HepG2 (cell line): Measurements from ENCODE around the gene ATG9A. TPM values are rescaled to one million over a fixed set of nuclear protein-coding genes. Genes with fewer than 3 reads are reported as not detected.

Experiments used
- ATAC-seq: fragments of 200-7000 bp; cut with Tn5 transposase; 3 replicates; pipeline ENCODE4 v1.9.1; 2020; ENCODE audit warnings: mild to moderate bottlenecking, moderate library complexity
- BruUV-seq: library from RNA; stranded (reverse); fragments of 400-500 nt; replicated peaks from 2 replicates; lab custom pipeline; 2021; lab: Mats Ljungman, UMichigan
- CTCF ChIA-PET: fragments of 300-600 bp; formaldehyde crosslinking; extraction: SDS; loops from one replicate; lab custom pipeline; 2021; ENCODE audit warnings: low total read pairs, inconsistent platforms, low intra/inter-chr PET ratio; lab: Yijun Ruan, JAX
- POLR2A ChIA-PET: fragments of 350-600 bp; sonication (Branson Sonifier 250); formaldehyde crosslinking; loops from one replicate; lab custom pipeline; 2020; ENCODE audit warnings: antibody characterized with exemption, inconsistent platforms; lab: Yijun Ruan, JAX
- DNase-seq: peaks from one replicate; pipeline ENCODE4 v3.0.0-alpha.2; 2015; ENCODE audit warnings: low spot score
- FAIRE-seq: peaks from 3 replicates; lab custom pipeline; 2011; peaks lifted over from hg19 to GRCh38; lab: Jason Lieb, UNC
- H2AFZ ChIP-seq: one replicate; pipeline ENCODE4 v1.6.1; 2011; ENCODE audit warnings: low read length, inconsistent platforms
- H3K27ac ChIP-seq: fragments of 300-600 bp; 3 replicates; pipeline ENCODE4 v1.8.0; 2011; ENCODE audit warnings: mixed run types, mild to moderate bottlenecking, mixed read lengths, low read length, inconsistent platforms; ENCODE audit not compliant: insufficient read depth; ENCODE audit errors: extremely low read length
- H3K27me3 ChIP-seq, 2 experiments: fragments of 200-600 bp in 1 of 2; 2 replicates in 1 of 2; 3 replicates in 1 of 2; pipeline versions ENCODE4 v1.6.0 to v1.8.0; 2011; ENCODE audit warnings: low read length in 2 of 2, mild to moderate bottlenecking in 2 of 2, moderate library complexity in 2 of 2, inconsistent platforms in 1 of 2; ENCODE audit not compliant: insufficient read depth in 2 of 2, control insufficient read depth in 1 of 2
- H3K36me3 ChIP-seq, 2 experiments: fragments of 200-600 bp in 1 of 2; replicated peaks in 1 of 2; 2 replicates in 1 of 2; 3 replicates in 1 of 2; pipeline versions ENCODE4 v1.5.1 to v1.8.0; 2011; ENCODE audit warnings: low read length in 2 of 2, inconsistent platforms in 1 of 2; ENCODE audit not compliant: insufficient read depth in 2 of 2, control insufficient read depth in 1 of 2
- H3K4me1 ChIP-seq: 2 replicates; pipeline ENCODE4 v1.5.1; 2012; ENCODE audit warnings: low read length, inconsistent platforms; ENCODE audit not compliant: insufficient read depth
- H3K4me2 ChIP-seq: 2 replicates; pipeline ENCODE4 v1.6.0; 2011; ENCODE audit warnings: low read depth, low read length, inconsistent platforms
- H3K4me3 ChIP-seq, 3 experiments: fragments of 200-600 bp in 1 of 3; sonication (generic), shearing (Covaris generic) in 1 of 3; replicated peaks in 1 of 3; 2 replicates each; pipeline ENCODE4 v1.5.1; 2011 to 2016; ENCODE audit warnings: low read length in 3 of 3, inconsistent platforms in 2 of 3, low read depth in 2 of 3, mild to moderate bottlenecking in 2 of 3, control low read depth in 1 of 3, mixed read lengths in 1 of 3; ENCODE audit not compliant: insufficient read depth in 1 of 3
- H3K79me2 ChIP-seq: one replicate; pipeline ENCODE4 v1.6.1; 2011; ENCODE audit warnings: low read length, inconsistent platforms; ENCODE audit not compliant: insufficient read depth
- H3K9ac ChIP-seq: 2 replicates; pipeline ENCODE4 v1.6.0; 2011; ENCODE audit warnings: mild to moderate bottlenecking, low read depth, low read length, inconsistent platforms; ENCODE audit not compliant: insufficient read depth
- H3K9me3 ChIP-seq: 2 replicates; pipeline ENCODE4 v1.5.1; 2012; ENCODE audit warnings: mild to moderate bottlenecking, low read length
- H4K20me1 ChIP-seq: 2 replicates; pipeline ENCODE4 v1.6.0; 2011; ENCODE audit warnings: inconsistent platforms, mild to moderate bottlenecking, low read length, moderate library complexity; ENCODE audit not compliant: insufficient read depth
- FOXJ3 ChIP-seq: sonication (generic); formaldehyde crosslinking; IDR thresholded peaks from 2 replicates; pipeline ENCODE4 v1.4.0; 2020; ENCODE audit warnings: missing genetic modification reagents, mild to moderate bottlenecking, borderline replicate concordance
- FOXM1 ChIP-seq: sonication (generic); formaldehyde crosslinking; IDR thresholded peaks from 2 replicates; pipeline ENCODE4 v1.5.0; 2020; ENCODE audit warnings: missing genetic modification reagents
- GTF2F1 ChIP-seq: fragments of 150-350 bp; IDR thresholded peaks from 2 replicates; pipeline ENCODE4 v1.6.1; 2014; ENCODE audit warnings: low read length
- GTF3A ChIP-seq: sonication (generic); formaldehyde crosslinking; conservative IDR thresholded peaks from 2 replicates; pipeline ENCODE4 v1.4.0; 2020; ENCODE audit warnings: mild to moderate bottlenecking, missing genetic modification reagents
- NFIB ChIP-seq: sonication (generic); formaldehyde crosslinking; IDR thresholded peaks from 2 replicates; pipeline ENCODE4 v1.9.0; 2021; ENCODE audit warnings: missing genetic modification reagents, mild to moderate bottlenecking, borderline replicate concordance
- PBX3 ChIP-seq: sonication (generic); formaldehyde crosslinking; IDR thresholded peaks from 2 replicates; pipeline ENCODE4 v1.8.1; 2023; ENCODE audit warnings: missing genetic modification reagents, inconsistent platforms, borderline replicate concordance
- U2AF1 ChIP-seq: fragments of 200-400 bp; formaldehyde crosslinking; optimal IDR thresholded peaks from 2 replicates; pipeline ENCODE3; 2017; ENCODE audit warnings: mild to moderate bottlenecking, low read depth, low read length
- ZNF441 ChIP-seq: sonication (generic); formaldehyde crosslinking; IDR thresholded peaks from 2 replicates; pipeline ENCODE4 v1.7.0; 2021; ENCODE audit warnings: missing genetic modification reagents, borderline replicate concordance
- ZNF777 ChIP-seq: sonication (generic); formaldehyde crosslinking; IDR thresholded peaks from 2 replicates; pipeline ENCODE4 v1.4.0; 2020; ENCODE audit warnings: missing genetic modification reagents
- ZSCAN12 ChIP-seq: sonication (generic); formaldehyde crosslinking; IDR thresholded peaks from 2 replicates; pipeline ENCODE4 v1.9.0; 2021; ENCODE audit warnings: mild to moderate bottlenecking, missing genetic modification reagents
- ZSCAN25 ChIP-seq: sonication (generic); formaldehyde crosslinking; IDR thresholded peaks from 2 replicates; pipeline ENCODE4 v1.8.0; 2022; ENCODE audit warnings: mild to moderate bottlenecking, missing genetic modification reagents
- WGBS: methylation state at CpG from one replicate; pipeline ENCODE4 v1.1.6; 2017; ENCODE audit warnings: low lambda C conversion rate; 5-methylcytosine and 5-hydroxymethylcytosine counted together
- in situ Hi-C: cut with HindIII; loops from 2 replicates; pipeline ENCODE4 v1.10.0; 2017; ENCODE audit warnings: low pct_unique_long_range_greater_than_20kb; ENCODE audit not compliant: extremely low pct_ligation_motif_present
- intact Hi-C: fragments of 100-400 bp; cut with micrococcal nuclease; formaldehyde crosslinking; loops from one replicate; pipeline ENCODE4 v1.10.0; 2022; ENCODE audit not compliant: unreplicated experiment
- polyA plus RNA-seq, 8 experiments: library from polyadenylated mRNA; depleted of rRNA in 3 of 8; stranded (reverse) in 7 of 8; unstranded in 1 of 8; fragments of >200 nt; fragmentation: Illumina TruSeq in 4 of 8; extraction: Trizol in 4 of 8; gene quantifications; 2 replicates each; pipeline versions ENCODE4 v1.2.1 to v1.2.3, GENCODE V29; 2011 to 2016; ENCODE audit warnings: low read depth in 4 of 8, missing spikeins in 1 of 8, mixed read lengths in 1 of 8; ENCODE audit not compliant: insufficient read depth in 1 of 8
- total RNA-seq, 5 experiments: library from RNA; depleted of rRNA; stranded (reverse); fragments of >200 nt; fragmentation: Illumina TruSeq; extraction: Trizol; gene quantifications; 2 replicates each; pipeline ENCODE4 v1.2.3, GENCODE V29; 2016; ENCODE audit warnings: low read depth in 1 of 5
- TF ChIP-seq, protein P1 (sequence below): sonication (generic); formaldehyde crosslinking; IDR thresholded peaks from 2 replicates; pipeline ENCODE4 v1.4.0; 2020; ENCODE audit warnings: missing genetic modification reagents, borderline replicate concordance
- TF ChIP-seq, protein P2 (sequence below): sonication (generic); formaldehyde crosslinking; IDR thresholded peaks from 2 replicates; pipeline ENCODE4 v1.4.0; 2020; ENCODE audit warnings: missing genetic modification reagents
- TF ChIP-seq, protein P3 (sequence below): sonication (generic); formaldehyde crosslinking; IDR thresholded peaks from 2 replicates; pipeline ENCODE4 v1.9.0; 2021; ENCODE audit warnings: missing genetic modification reagents, borderline replicate concordance

The ATG9A gene
- total and polyA plus RNA-seq, 2 of the 13 experiments (the other 11 are each of a cell fraction or from before 2014, with no cell fraction given), result 35.0 to 131 TPM

DNA sequence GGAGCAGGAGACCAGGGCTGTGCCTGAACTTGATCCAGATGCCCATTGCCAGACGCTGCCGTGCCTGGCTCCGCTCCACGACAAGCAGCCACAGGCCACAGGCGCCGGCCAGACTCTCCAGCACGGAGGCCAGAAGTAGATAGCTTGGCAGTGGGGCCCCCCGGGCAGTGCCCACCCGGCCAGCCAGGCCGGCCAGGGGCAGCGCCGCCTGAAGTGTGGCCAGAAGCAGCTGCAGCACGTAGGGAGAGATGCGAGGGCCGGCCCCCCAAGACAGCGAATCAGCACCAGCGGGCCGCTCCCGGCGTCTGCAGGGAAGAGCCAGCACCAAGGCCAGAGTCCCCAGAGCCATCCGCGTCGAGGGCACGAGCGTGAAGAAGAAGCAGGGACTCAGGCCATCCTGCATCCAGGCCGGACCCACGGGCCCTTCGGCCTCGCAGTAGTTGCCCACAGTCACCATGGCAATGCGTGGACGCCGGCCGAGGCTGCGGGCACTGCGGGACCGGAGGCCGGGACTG is 11.2 kb downstream of the ATG9A start:
- intact Hi-C loops, result loop anchor here (1.0 to 2.0 kb wide), 4 partner anchors 11 to 77 kb away; partner anchors contain the start of genes ANKZF1, ATG9A, CNPPD1 and NHEJ1
- H2AFZ ChIP-seq, result no peak overlapping the region
- H3K27ac ChIP-seq, result peak overlapping the region; percentile 92
- peak; percentile 65 for DNase-seq
- H3K4me2 ChIP-seq, result peak overlapping the region; percentile 99
- H3K79me2 ChIP-seq, result peaks cover 11% of the 10 kb centered on the region
- in situ Hi-C loops, result no loop called here
- H4K20me1 ChIP-seq, result no peaks in the 10 kb centered on the region
- ChIA-PET POLR2A (interaction anchor here (0.8 to 6.2 kb wide), 18 partner anchors 10 to 170 kb away, joined by 3 to 196 read pairs (median 8); partner anchors contain the start of genes ANKZF1, ATG9A, CNPPD1 and DNAJB2), CTCF (interaction anchor here (1.5 kb wide), 1 partner anchor 77 kb away, joined by 8 read pairs; no protein-coding TSS in a partner anchor)
- peak; percentile 77 for ATAC-seq
- TSS peak; percentile 46 for BruUV-seq
- peaks cover 36 to 63% of the 10 kb centered on the region in 2 experiments for H3K36me3 ChIP-seq
- H3K9me3 ChIP-seq, result no peaks in the 10 kb centered on the region
- peaks cover 44% of the 10 kb centered on the region for H3K4me1 ChIP-seq
- WGBS, result 0% methylated on average over 12 of the region's 37 CpGs
- H3K27me3 ChIP-seq, result no peaks in the 10 kb centered on the region
- no peak for FAIRE-seq
- H3K9ac ChIP-seq, result peak overlapping the region; percentile 85
- peak overlapping the region; percentile 80 to 92 (median 85) for H3K4me3 ChIP-seq
- TF ChIP-seq ZNF777 (CRISPR knock-in tag) (peak; percentile 83; the same call in 1 of the 2 replicates), GTF3A (CRISPR knock-in tag) (peak; percentile 66), PBX3 (peak; percentile 32; the same call in 1 of the 2 replicates), FOXJ3 (CRISPR knock-in tag) (0 out of 2 replicates have a peak, but pooled peaks have one; percentile 10), GTF2F1 (no peak), ZSCAN25 (CRISPR knock-in tag) (0 out of 2 replicates have a peak, but pooled peaks have one; percentile 17), ZSCAN12 (CRISPR knock-in tag) (0 out of 2 replicates have a peak, but pooled peaks have one; percentile 66), FOXM1 (CRISPR knock-in tag) (no peak), U2AF1 (no peak), ZNF441 (peak; percentile 36), NFIB (CRISPR knock-in tag) (peak; percentile 97)
- TF ChIP-seq, protein P1, sequence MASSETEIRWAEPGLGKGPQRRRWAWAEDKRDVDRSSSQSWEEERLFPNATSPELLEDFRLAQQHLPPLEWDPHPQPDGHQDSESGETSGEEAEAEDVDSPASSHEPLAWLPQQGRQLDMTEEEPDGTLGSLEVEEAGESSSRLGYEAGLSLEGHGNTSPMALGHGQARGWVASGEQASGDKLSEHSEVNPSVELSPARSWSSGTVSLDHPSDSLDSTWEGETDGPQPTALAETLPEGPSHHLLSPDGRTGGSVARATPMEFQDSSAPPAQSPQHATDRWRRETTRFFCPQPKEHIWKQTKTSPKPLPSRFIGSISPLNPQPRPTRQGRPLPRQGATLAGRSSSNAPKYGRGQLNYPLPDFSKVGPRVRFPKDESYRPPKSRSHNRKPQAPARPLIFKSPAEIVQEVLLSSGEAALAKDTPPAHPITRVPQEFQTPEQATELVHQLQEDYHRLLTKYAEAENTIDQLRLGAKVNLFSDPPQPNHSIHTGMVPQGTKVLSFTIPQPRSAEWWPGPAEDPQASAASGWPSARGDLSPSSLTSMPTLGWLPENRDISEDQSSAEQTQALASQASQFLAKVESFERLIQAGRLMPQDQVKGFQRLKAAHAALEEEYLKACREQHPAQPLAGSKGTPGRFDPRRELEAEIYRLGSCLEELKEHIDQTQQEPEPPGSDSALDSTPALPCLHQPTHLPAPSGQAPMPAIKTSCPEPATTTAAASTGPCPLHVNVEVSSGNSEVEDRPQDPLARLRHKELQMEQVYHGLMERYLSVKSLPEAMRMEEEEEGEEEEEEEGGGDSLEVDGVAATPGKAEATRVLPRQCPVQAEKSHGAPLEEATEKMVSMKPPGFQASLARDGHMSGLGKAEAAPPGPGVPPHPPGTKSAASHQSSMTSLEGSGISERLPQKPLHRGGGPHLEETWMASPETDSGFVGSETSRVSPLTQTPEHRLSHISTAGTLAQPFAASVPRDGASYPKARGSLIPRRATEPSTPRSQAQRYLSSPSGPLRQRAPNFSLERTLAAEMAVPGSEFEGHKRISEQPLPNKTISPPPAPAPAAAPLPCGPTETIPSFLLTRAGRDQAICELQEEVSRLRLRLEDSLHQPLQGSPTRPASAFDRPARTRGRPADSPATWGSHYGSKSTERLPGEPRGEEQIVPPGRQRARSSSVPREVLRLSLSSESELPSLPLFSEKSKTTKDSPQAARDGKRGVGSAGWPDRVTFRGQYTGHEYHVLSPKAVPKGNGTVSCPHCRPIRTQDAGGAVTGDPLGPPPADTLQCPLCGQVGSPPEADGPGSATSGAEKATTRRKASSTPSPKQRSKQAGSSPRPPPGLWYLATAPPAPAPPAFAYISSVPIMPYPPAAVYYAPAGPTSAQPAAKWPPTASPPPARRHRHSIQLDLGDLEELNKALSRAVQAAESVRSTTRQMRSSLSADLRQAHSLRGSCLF, result 0 out of 2 replicates have a peak, but pooled peaks have one; percentile 10
- TF ChIP-seq, protein P2, sequence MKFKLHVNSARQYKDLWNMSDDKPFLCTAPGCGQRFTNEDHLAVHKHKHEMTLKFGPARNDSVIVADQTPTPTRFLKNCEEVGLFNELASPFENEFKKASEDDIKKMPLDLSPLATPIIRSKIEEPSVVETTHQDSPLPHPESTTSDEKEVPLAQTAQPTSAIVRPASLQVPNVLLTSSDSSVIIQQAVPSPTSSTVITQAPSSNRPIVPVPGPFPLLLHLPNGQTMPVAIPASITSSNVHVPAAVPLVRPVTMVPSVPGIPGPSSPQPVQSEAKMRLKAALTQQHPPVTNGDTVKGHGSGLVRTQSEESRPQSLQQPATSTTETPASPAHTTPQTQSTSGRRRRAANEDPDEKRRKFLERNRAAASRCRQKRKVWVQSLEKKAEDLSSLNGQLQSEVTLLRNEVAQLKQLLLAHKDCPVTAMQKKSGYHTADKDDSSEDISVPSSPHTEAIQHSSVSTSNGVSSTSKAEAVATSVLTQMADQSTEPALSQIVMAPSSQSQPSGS (CRISPR knock-in tag), result no peak; the same call in 1 of the 2 replicates
- TF ChIP-seq, protein P3, sequence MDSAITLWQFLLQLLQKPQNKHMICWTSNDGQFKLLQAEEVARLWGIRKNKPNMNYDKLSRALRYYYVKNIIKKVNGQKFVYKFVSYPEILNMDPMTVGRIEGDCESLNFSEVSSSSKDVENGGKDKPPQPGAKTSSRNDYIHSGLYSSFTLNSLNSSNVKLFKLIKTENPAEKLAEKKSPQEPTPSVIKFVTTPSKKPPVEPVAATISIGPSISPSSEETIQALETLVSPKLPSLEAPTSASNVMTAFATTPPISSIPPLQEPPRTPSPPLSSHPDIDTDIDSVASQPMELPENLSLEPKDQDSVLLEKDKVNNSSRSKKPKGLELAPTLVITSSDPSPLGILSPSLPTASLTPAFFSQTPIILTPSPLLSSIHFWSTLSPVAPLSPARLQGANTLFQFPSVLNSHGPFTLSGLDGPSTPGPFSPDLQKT, result 0 out of 2 replicates have a peak, but pooled peaks have one; percentile 46
